ENCODE results near the gene DDX5. TPM values are rescaled to one million over a fixed set of nuclear protein-coding genes. Genes with fewer than 3 reads are reported as not detected.

Gene DDX5
- total RNA-seq, 6 experiments from 2014 or later, result 218 to 431 (median 344) TPM

DNA sequence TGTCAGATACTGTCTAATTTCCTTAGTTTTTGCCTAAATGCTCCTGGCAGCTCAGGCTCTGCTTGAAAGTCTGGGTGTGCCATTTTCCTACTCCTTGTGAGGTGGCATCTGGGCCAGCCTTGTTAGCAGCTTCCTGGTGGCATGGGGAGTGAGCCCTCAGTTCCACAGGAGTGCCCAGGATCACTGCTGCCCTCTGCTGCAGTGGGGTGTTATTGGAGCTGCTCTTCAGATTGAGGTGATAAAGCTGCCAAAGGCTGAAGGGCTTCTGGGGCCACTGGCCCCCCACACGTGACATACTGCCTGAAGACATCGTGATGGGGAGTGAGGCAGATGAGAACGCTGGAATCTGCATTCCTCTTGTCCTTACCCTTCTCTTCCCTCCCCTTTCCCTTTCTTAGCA lies 28.1 kb upstream of the DDX5 start:
- WGBS (ENCODE audit: insufficient coverage, low coverage, low lambda C conversion rate, missing lambda C conversion rate), result no CpG with 5 or more reads among the region's 3 CpGs
- no peak for TF ChIP-seq POLR2A (IDR thresholded peaks at IDR 0.05)
- TF ChIP-seq, protein P1, sequence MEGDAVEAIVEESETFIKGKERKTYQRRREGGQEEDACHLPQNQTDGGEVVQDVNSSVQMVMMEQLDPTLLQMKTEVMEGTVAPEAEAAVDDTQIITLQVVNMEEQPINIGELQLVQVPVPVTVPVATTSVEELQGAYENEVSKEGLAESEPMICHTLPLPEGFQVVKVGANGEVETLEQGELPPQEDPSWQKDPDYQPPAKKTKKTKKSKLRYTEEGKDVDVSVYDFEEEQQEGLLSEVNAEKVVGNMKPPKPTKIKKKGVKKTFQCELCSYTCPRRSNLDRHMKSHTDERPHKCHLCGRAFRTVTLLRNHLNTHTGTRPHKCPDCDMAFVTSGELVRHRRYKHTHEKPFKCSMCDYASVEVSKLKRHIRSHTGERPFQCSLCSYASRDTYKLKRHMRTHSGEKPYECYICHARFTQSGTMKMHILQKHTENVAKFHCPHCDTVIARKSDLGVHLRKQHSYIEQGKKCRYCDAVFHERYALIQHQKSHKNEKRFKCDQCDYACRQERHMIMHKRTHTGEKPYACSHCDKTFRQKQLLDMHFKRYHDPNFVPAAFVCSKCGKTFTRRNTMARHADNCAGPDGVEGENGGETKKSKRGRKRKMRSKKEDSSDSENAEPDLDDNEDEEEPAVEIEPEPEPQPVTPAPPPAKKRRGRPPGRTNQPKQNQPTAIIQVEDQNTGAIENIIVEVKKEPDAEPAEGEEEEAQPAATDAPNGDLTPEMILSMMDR (IDR thresholded peaks at IDR 0.05), result peak in 2 of 4 donors; percentile 17 to 20
- H3K4me3 ChIP-seq, result no peak overlapping the region
- H3K9me3 ChIP-seq, result no peaks in the 10 kb centered on the region
- intact Hi-C loops (cut with DNase I), result no loop called here
- H3K36me3 ChIP-seq, result peaks cover 7 to 87% (median 45%) of the 10 kb centered on the region in 4 donors
- no peaks in the 10 kb centered on the region for H3K27me3 ChIP-seq
- H3K4me1 ChIP-seq, result no peaks in the 10 kb centered on the region
- DNase-seq (no peak), ATAC-seq (peak in 3 of 4 donors; percentile 41 to 58 (median 45))
- no peak overlapping the region for H3K27ac ChIP-seq

DNA sequence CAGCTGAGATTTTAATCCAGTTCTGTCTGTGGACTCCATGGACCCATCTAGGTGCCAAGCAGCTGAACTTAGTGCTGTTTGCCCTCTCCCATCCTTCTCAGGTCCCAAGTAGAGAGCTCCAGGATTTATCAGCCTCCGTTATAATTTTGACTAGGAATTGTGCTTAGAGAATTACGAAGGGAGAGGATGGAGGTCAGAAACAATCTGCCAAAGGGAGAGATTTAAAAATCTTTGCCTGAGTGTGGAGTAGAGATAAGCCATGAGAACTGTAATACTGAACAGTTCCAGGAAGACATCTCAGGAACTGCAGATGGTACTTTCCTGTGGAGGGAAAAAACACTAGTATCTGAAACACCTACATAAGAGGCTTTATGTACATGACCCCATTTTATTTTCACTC lies 27.7 kb upstream of the DDX5 start:
- no peaks in the 10 kb centered on the region for H3K4me1 ChIP-seq
- H3K27me3 ChIP-seq, result no peaks in the 10 kb centered on the region
- H3K36me3 ChIP-seq, result peaks cover 7 to 91% (median 49%) of the 10 kb centered on the region in 4 donors
- WGBS (ENCODE audit: insufficient coverage, low coverage, low lambda C conversion rate, missing lambda C conversion rate), result 84% methylated on average over 2 of the region's 2 CpGs
- no peak overlapping the region for H3K4me3 ChIP-seq
- intact Hi-C loops (cut with DNase I), result no loop called here
- no peak for TF ChIP-seq POLR2A (IDR thresholded peaks at IDR 0.05)
- DNase-seq (no peak), ATAC-seq (no peak)
- H3K9me3 ChIP-seq, result no peaks in the 10 kb centered on the region
- H3K27ac ChIP-seq, result no peak overlapping the region

DNA sequence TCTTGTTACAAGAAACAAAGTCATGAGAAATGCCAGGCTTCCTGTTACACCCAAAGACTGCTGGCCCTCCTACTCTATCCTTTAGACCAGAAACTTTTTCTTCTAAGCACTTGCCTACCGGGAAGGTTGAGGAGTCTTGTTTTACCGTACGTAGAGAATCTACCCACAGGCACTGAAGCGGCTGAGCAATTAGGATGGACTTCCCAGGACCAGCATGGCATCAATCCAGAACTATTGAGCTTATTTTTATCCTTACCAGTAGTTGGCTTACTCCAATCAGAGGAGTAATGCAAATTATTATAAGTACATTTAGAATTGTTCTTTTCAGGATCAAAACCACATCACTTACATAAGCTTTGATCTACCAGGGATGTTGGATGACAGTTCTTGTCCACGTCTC lies 26.3 kb upstream of the DDX5 start:
- TF ChIP-seq, protein P1 (IDR thresholded peaks at IDR 0.05), result no peak
- TF ChIP-seq POLR2A (IDR thresholded peaks at IDR 0.05), result no peak
- 88% methylated on average over 5 of the region's 5 CpGs for WGBS (ENCODE audit: insufficient coverage, low coverage, low lambda C conversion rate, missing lambda C conversion rate)

DNA sequence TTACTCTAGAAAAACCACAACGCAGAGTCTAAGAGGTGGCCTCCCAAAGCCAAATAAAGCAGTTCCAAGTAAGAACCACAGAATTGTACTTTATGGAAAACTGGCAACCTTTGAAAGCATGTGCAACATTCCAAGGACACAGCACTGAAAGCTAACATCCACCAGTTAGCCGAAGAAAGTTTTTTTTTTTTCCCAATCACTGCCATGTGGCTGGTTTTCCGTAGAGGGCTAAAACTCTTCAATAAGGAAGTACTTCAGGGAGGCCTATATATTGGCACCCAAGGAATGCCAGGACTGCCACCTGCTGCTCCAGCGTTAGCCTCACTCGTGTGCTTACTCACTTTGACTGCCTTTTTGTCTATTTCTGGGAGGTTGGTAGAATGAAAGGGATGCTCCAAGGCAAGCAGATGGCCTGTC lies 25.9 kb upstream of the DDX5 start:
- WGBS (ENCODE audit: insufficient coverage, low coverage, low lambda C conversion rate, missing lambda C conversion rate), result 73% methylated on average over 3 of the region's 5 CpGs
- TF ChIP-seq, protein P1 (IDR thresholded peaks at IDR 0.05), result no peak
- no peak for TF ChIP-seq POLR2A (IDR thresholded peaks at IDR 0.05)
- ATAC-seq (no peak), DNase-seq (no peak)
- Histone ChIP-seq H3K36me3 (peaks cover 16 to 97% (median 55%) of the 10 kb centered on the region in 4 donors), H3K4me1 (no peaks in the 10 kb centered on the region), H3K27ac (no peak overlapping the region), H3K9me3 (no peaks in the 10 kb centered on the region), H3K27me3 (no peaks in the 10 kb centered on the region), H3K4me3 (no peak overlapping the region)
- intact Hi-C loops (cut with DNase I), result no loop called here

More for the DNA sequence above, 26.3 kb upstream of the DDX5 start:
- no peaks in the 10 kb centered on the region for H3K4me1 ChIP-seq
- intact Hi-C loops (cut with DNase I), result no loop called here
- H3K27ac ChIP-seq, result no peak overlapping the region
- no peaks in the 10 kb centered on the region for H3K9me3 ChIP-seq
- no peak overlapping the region for H3K4me3 ChIP-seq
- DNase-seq, result no peak
- peaks cover 13 to 97% (median 53%) of the 10 kb centered on the region in 4 donors for H3K36me3 ChIP-seq
- no peak for ATAC-seq
- H3K27me3 ChIP-seq, result no peaks in the 10 kb centered on the region

DNA sequence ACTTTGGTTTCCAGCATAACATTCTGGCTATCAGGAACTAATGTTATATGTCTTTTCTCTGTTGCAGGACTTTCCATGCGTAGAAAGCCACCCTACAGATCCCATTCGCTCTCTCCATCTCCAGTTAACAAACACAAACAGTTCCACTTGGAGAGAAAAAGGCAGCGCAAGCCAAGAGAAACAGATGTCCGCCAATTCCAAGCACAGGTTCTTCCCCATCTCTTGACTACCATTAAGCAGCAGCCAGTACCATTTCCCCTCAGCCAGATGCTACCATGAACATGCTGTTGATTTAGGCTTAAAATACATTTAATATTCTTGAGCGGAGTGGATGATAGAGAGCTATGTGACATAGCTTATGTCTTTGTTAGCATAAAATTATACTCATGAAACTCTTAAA lies 23.1 kb upstream of the DDX5 start:
- H3K4me3 ChIP-seq, result no peak overlapping the region
- no peaks in the 10 kb centered on the region for H3K27me3 ChIP-seq
- H3K36me3 ChIP-seq, result peaks cover 18 to 97% (median 61%) of the 10 kb centered on the region in 4 donors
- ATAC-seq (no peak), DNase-seq (no peak)
- 93% methylated on average over 5 of the region's 5 CpGs for WGBS (ENCODE audit: insufficient coverage, low coverage, low lambda C conversion rate, missing lambda C conversion rate)
- intact Hi-C loops (cut with DNase I), result no loop called here
- H3K9me3 ChIP-seq, result no peaks in the 10 kb centered on the region
- TF ChIP-seq POLR2A (IDR thresholded peaks at IDR 0.05), result no peak
- TF ChIP-seq, protein P1 (IDR thresholded peaks at IDR 0.05), result no peak
- H3K4me1 ChIP-seq, result no peaks in the 10 kb centered on the region
- H3K27ac ChIP-seq, result no peak overlapping the region

Data from right lobe of liver (tissue), 6 donors.